Stimulated activated CD4-positive, alpha-beta T cell treated with anti-CD3 and anti-CD28 coated beads, Interleukin-1b, Interleukin-23, amount 100 ng/mL, for 4 hours (primary cell): ENCODE results near the gene HGS.
A peak's percentile ranks its signal among the peaks of the same experiment; 100 is the strongest.

Experiments
- DNase-seq, 2 donors: peaks; one replicate each; pipeline ENCODE4 v3.0.0-alpha.2; 2020; ENCODE audit warnings: low read depth in 2 of 2

HGS gene, protein sequence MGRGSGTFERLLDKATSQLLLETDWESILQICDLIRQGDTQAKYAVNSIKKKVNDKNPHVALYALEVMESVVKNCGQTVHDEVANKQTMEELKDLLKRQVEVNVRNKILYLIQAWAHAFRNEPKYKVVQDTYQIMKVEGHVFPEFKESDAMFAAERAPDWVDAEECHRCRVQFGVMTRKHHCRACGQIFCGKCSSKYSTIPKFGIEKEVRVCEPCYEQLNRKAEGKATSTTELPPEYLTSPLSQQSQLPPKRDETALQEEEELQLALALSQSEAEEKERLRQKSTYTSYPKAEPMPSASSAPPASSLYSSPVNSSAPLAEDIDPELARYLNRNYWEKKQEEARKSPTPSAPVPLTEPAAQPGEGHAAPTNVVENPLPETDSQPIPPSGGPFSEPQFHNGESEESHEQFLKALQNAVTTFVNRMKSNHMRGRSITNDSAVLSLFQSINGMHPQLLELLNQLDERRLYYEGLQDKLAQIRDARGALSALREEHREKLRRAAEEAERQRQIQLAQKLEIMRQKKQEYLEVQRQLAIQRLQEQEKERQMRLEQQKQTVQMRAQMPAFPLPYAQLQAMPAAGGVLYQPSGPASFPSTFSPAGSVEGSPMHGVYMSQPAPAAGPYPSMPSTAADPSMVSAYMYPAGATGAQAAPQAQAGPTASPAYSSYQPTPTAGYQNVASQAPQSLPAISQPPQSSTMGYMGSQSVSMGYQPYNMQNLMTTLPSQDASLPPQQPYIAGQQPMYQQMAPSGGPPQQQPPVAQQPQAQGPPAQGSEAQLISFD

GRCh38 chr17:81683584-81684441, at the start of gene HGS, which contains the start of gene ARL16:
HGS (plus strand) TSS chr17:81684011; CDS start chr17:81684067, 56 bp downstream.
ARL16 (minus strand) TSS chr17:81683797; CDS start chr17:81683753, 44 bp downstream.
- DNase-seq = peak; percentile 94

DNA sequence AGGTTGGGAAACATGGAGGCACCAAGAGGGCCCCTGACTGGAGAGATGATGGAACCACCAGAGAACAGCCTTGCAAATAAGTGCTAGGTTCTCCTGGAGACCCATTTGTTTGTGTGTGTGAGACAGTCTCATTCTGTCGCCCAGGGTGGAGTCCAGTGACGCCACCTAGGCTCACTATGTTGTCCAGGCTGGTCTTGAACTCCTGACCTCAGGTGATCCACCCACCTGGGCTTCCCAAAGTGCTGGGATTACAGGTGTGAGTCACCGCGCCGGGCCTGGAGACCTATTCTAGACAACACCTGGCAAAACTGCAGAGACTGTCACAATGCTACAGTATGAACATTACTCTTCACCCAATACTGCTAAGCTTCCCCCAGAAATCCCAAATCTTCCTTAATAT, 48.4 kb upstream of the HGS start:
- no peak for DNase-seq

GRCh38 chr17:81635973-81636504, 47.8 kb upstream of the HGS start:
- no peak for DNase-seq

DNA sequence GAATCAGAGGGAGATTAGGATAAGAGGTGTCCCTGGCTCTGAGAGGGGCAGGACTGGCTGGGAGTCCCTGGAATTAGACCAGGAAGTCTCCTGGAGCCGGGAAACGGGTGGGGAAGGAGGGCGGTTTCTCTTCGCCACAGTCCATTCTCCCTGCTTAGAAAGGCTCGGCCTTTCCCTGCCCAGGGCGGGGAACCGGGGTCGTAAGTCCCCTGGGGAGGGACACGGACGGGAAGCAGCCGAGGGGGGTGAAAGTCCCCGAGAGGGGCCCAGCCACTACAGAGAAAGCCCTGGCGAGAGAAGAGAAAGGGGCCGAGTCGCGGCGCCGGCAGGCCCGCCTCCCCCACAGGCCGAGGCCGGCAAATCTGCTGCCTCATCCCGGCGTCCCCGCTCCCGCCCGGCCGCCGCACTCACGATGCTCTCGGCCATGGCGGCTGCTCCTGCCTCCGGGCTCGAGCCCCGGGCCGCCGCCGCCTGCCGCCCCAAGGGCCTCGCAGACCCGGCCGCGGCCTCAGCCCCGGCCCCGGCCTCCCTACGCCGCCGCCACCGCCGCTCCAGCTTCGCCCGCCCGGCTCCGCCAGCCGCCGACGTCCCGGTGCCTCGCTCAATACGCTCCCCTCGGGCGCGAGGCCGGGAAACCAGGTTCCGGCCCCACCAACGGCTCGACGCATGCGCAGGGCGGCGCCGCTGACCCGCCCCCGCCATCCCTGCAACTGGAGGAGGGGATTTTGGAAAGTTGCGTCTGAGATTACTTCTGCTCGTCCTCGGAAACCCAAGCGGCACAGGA, 47.1 kb upstream of the HGS start, which contains the start of the genes NPLOC4 and TSPAN10:
Gene NPLOC4 (minus strand): TSS at position 608 of the 784 bp plus-strand sequence. CDS start 182 bp downstream, at position 426.
Gene TSPAN10 (plus strand): TSS at position 692 of the 784 bp plus-strand sequence. CDS start 5,217 bp downstream, outside the sequence.
- DNase-seq = peak; percentile 86 to 87

- no peak for DNase-seq
Measured at GRCh38 chr17:81638683-81639082, 45.1 kb upstream of the HGS start.

- no peak for DNase-seq
Measured at GRCh38 chr17:81640011-81640410, 43.8 kb upstream of the HGS start.

DNA sequence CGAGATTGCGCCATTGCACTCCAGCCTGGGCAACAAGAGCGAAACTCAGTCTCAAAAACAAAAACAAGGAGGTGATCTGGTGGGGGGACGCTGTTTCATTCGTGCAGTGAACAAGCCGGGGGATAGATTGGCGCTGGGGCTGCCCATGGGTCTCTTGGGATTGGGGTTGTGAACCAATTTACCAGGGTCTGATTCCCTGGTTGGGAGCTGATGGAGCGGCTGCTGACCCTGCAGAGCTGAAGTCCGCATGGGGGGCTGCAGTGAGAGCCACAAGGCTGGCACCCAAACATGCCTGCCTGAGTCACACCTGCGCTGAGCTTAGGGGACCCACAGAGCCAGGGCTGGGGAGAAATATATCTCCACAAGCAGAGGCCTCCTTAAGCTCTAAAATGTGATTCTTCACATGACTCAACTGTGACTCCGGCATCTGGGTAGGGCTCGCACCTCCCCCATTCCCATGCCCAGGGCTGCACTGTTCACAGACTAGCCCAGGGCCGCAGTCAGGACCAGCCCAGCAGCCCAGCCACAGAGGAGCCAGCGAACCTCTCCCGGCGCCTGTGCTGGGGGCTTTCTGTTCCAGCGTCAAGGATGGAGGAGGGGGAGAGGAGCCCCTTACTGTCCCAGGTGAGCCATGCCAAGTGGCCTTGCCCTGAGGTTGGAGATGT, 41.9 kb upstream of the HGS start:
- no peak for DNase-seq

DNA sequence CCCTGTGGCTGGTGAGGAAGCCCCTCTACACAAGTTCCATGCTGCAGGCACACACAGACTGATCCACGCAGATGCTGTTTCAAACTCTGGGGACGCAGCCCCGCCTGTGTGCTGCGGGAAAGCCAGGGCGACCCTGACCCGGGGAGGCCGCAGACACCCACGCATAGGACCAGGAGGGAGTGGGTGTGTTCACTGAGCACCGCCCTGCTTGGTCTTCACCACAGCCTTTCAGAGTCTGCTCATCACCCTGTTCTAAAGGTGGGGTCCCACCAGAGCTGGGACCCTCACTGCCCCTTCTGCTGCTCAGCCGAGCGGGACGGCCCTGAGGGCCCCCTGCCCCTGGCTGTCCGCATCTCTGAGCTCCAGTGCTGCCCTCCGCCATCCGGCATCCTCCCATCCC, 39.3 kb upstream of the HGS start:
- no peak for DNase-seq

- no peak for DNase-seq
Measured at GRCh38 chr17:81644976-81645952, 38.5 kb upstream of the HGS start.

- DNase-seq = no peak
Measured at GRCh38 chr17:81646869-81647600, 36.8 kb upstream of the HGS start.

DNA sequence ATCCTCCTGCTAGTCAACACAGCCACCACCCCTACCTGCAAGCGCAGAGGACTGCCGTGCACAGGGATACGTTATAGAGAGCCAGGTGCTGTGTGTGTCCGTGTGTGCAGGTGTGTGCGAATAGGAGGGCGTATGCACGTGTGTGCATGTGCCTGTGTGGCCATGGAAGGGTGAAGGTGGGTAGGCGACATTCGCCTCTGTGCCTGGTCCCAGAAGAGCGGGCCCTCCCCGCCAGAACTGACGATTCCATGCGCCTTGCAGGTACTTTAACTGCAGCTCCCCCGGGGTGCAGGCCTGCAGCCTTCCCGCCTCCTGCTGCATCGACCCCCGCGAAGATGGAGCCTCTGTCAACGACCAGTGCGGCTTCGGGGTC, 36.2 kb upstream of the HGS start:
- DNase-seq = no peak

GRCh38 chr17:81648013-81648706, 35.7 kb upstream of the HGS start:
- DNase-seq = no peak

DNA sequence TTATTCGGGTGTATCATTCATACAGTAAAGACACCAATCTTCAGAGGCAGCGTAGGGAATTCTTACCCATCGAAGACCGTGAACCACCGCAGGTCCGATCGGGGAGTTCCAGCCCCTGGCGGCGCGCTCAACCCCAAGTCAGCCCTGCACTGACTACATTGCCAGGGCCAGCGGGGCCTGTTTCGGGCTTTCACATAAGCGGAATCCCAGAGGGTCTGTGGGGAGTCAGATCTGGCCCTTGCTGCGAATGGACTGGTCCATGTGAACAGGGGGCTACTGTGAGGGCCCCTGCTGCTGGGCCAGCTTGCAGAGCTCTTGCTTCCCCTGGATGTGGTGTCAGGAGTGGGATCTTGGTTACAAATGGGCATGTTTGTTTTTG, 35.1 kb upstream of the HGS start:
- no peak for DNase-seq

DNA sequence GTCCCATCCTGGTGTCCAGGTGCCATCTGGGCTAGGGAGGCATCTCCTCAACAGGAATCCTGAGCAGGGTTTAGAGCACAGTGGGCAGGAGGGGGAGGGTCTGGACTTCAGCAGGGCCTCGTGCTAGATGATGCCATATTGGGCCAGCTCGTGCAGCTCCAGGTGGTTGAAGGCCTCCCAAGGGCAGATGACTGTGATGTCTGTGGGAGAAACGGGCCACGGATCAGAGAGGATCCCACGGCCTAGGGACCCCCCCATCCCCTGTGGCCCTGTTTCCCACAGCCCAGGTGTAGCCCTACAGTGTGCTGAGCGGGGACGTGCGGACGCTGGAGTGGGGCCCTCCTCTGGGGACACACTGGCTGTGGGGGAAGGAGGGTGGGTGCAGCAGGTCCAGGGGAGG, 32.9 kb upstream of the HGS start:
- DNase-seq = no peak

GRCh38 chr17:81651692-81652091, 32.1 kb upstream of the HGS start:
- DNase-seq = no peak

- no peak for DNase-seq
Measured at GRCh38 chr17:81652906-81653771, 30.7 kb upstream of the HGS start.
